DMS53 treated with DMSO at 0.1 percent for 48 hours (cell line): ENCODE measurements around the gene ZNF488.

ENCODE experiments used
- DNase-seq: peaks from one replicate; lab custom pipeline; 2025; ENCODE audit not compliant: unreplicated experiment; lab: John Stamatoyannopoulos, UW

The ZNF488 gene

DNA sequence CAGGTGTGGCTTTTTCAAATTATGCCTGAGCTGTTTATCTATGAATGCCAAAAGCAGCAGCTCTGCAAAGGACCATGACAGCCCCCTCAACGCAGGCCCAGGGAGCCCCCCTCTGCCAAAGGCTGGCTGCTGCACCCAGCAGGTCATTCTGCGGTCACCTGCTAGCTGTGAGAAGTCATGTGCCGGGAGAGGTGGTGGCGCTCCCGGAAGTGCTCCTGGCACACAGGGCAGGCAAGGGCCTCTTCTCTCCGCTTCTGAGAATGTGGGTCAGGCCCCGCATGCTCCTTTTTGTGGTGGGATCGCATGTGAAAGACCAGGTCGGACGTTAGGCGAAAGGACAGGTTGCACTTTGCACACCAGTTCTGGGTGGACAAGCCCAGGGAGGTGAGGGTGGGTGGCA, 16.4 kb downstream of the ZNF488 start:
- no peak for DNase-seq

DNA sequence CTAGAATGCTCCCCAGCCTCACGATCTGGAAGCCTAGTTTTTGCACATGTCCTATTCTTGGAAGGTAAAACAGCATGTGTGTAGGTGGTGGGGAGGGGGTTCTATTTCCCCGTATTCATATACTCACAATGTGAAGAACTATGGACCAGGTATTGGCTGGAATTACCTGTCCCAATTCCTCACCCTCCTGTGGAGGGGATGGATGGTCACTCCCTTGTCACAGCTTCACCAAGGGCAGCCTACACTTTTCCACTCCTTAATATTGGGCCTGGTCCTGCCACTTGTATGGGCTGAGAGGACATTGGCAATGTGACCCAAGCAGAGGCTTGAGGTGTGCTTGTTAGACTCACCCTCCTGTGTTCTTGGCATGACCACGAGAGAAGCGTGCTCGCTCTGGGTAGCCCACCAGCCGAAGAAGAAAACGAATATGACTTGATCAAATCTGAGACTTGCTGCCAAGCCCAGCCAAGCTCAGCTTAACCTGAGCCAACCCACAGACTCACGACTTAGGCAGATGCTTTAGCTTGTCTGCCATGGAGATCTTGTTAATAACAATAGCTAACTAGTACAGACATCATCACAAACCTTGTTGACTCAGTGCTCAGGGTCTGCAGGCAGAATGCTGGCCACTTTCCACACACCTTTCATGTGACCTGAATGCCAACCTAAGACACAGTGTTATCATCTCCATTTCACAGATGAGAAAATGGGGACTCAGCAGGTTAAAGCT, 17.2 kb downstream of the ZNF488 start:
- DNase-seq = no peak

DNA sequence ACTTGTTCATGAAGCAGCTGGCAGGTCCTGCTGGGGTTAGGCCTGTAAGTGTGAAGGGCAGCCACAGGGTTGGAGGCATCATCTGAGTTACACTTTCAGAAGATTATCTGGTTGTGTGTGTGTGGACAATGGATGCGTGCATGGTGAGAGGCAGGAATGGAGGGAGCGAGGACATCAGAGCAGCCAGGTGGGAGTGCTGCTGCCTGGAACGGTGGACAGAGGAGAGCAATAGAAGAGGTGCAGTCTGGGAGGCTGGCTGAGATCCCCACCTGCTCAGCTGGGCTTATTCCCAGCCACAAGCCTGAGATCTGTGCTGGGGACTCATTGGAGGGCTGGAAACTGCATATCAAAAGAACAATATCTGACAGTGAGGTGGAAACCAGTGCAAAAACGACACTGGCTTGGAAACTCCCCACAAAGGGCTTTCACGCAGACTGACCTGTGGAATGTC, 17.9 kb downstream of the ZNF488 start:
- DNase-seq = no peak

DNA sequence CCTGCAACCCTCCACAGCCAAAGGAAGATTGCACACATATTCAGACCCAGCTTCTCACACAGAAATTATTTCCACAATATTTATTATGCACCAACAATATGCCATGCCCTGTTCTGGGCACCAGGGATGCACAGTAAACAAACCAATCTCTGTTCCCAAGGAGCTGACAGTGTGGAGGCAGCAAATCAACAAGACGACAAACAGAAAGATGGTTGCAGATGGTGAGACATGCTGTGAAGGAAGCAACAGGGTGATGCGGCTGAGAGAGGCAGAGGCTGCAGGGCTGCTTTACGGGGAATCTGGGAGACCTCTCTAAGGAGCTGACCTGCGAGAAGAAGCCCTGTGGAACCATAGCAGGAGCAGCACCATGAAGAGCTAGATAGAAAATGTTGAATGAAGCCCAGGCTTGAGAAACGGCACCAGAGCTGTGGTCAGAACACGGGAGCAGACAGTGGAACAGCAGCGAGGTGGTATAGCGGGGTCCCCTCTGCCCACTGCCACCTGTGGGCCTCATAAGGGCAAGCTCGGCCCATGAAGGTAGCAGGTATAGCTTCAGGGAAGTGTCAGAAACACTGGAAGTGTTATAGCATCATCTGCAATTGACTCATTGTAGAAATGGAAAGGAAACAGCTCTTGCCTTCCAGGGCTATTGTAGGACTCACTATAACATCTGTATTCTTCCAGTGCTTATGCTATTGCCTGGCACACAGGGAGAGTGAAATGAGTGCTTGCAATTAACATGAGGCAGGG, 18.5 kb downstream of the ZNF488 start:
- no peak for DNase-seq

DNA sequence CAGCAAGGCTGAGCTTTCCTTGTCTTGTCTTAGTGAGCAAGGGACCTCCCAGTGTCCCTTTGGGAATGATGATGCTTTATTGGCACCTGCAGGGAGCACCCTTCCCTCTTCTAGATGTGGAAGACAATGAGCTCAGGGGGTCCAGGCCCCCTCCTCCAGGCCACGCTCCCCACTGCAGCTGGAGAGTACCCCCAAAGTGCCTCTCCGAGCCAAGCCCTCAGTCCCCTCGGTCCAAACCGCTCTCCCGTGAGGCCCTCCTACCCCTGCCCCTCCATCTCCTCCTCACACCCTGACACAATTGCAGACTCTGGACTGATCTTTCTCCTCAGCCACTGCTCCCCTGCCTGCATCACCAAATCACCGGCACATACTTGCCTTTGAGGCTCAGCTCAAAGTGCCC, 19.2 kb downstream of the ZNF488 start:
- no peak for DNase-seq

DNA sequence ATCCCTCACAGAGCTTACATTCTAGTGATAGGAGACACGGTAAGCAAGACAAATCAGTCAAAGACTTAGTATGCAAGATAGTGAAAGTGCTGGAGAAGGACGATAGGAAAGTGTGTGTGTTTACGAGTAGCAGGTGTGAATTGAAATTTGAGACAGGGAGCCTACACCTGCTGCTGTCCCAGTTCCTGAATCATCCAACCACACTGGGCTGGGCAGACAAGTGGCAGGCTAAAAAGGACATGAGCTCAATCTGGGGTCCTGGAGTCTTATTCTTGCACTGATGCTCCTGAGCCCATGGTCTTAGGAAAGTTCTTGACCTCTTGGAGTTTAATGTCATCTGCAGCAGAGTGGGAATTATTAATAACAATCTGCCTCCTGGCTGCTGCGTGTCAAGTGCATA, 19.7 kb downstream of the ZNF488 start:
- peak; percentile 91 for DNase-seq

DNA sequence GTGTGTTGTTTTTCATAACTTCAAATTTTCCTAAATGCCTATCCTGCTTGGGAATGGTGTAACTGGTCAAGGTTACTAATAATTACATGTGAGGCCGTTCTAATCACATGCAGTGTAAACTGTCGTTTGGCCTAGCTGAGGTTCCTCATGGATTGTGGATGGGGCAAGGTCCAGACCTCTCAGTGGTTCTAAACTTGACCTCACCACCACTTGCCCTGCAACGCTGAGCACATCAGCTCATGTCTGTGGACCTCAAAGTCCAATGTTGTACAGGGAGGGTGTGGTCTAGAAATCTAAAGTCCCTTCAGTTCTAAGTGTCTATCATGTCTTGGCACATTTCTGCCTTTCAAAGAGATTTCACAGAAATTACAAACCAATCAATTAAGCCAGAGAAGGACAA, 20.3 kb downstream of the ZNF488 start:
- DNase-seq = no peak

DNA sequence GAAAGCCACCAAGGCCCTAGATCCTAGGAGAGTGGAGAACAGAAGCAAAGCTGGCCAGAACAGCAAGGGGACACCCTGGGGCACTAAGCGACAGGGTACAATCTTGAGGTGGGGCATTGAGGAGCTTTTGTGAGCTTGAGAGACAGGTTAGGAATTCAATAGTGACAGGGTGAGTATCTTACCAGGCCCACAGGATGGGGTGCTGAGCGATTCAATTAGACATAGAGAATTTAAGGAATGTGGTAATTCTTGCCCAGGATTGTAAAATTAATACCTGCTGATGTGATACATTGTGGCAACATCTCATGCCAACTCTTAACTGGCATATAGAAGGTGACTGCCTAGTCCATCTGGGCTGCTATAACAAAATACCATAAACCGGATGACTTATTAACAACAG, 21.9 kb downstream of the ZNF488 start:
- DNase-seq = no peak

DNA sequence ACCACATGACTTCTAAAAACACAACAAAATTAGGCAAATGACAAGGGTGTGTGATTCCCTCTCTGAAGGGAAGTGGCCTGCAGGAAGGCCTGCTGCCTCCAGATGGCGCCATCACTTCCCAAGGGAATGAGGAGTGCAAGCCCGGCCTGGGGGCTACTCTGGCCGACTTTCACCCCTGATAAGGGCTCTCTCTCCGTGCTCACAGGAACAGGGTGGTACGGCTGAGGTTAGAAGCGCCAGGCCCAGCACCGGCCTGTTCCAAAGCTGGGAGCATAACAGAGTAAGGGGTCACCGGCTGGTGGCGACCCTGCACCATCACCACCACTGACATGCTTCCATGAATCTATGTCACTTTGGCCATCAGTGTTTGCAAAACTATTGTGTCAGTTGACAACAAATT, 22.8 kb downstream of the ZNF488 start:
- peak; percentile 4 for DNase-seq

DNA sequence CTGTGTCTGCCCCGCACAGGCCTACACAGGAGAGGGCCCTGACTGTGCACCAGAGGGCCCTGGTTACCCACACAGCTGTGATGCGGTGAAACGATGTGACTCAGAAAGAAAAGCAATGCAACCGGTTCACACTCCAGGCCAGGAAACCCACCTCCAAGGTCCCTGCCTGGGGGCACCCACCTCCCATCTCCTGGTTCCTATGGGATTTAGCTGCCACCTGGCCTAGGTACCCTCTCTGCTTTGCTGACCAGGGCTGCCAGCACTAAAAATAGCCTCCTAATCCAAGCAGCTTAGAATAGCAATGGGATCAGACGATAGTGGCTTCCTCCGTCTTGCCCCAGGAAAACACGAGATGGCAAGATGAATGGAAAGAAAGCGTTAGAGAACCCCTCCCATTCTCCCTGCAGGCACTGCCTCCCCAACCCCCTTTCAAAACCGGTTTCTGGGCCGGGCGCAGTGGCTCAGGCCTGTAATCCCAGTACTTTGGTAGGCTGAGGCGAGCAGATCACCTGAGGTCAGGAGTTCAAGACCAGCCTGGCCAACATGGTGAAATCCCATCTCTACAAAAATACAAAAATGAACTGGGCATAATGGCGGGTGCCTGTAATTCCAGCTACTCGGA, 23.6 kb downstream of the ZNF488 start:
- no peak for DNase-seq

DNA sequence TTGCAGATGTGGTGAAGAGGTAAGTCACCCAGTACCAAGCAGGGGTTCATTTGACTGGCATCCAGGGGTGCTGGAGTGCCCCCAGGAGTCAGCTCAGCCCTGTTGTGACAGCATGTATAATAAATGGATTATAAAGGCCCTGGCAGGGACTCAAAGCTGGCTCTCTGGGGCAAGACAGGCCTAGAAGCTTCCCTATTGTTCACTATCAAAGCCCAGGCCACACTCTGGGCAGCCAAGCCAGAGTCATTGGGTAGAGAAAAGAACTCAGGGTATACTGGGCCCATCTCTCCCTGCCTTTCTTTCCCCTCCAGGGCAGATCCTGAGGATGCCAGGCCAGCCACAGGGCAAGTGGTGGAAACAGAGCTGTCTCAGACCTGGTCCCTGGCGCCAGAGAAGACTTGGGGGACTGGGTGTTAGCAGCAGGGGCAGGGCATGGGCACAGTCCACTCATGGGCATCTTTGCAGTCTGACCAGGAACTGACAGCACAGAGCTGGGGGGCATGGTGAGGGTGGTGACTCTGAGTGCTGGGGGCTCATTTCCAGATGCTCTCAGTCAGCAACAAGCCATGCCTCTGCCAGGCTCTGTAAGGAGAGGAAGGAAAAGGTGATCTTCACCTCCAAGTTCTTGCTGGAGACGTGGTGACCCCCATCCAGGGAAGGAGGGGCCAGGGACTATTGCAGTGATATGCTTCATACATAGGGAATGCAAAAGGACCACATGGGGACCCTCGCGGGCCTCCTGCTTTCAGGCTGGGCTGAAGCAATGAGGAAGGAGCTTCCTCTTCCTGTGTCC, 24.3 kb downstream of the ZNF488 start:
- no peak for DNase-seq

DNA sequence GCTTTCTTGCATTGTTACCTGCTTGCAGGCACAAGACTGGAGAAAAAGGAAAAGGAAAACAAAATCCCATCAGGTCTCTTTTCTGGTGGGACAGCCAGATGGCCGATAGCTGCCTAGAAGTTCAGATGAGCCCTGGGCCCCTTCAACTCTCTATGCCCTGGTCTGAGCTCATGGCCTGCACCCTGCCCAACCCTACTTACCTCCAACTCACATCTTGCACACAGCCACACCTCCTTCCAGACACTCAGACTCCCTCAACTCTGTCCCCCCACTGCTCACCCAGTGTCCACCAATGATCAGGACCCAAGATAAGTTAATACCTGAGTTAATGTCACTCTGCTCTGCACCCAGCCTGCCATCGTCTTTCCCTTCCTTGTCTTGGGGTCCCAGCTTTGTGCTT, 25.0 kb downstream of the ZNF488 start:
- no peak for DNase-seq

DNA sequence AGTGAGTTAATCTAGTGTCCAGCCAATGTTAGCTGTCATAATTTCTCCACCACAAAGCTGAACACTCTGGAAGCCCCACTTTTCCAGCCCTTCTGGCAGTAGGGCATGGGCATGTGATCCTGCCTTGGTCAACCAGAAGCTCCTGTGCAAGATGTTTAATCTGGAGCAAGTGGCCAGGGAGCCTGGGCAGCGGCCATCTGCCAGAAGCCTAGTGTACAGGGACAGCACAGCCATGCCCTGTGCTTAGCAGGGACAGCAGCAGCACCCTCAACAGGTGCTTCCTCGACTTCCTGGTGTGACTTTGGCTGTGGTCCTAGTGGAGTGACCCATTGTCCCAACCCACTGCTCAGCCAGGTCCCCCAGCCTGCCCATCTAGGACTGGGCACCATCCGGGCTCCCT, 25.6 kb downstream of the ZNF488 start:
- DNase-seq = no peak

DNA sequence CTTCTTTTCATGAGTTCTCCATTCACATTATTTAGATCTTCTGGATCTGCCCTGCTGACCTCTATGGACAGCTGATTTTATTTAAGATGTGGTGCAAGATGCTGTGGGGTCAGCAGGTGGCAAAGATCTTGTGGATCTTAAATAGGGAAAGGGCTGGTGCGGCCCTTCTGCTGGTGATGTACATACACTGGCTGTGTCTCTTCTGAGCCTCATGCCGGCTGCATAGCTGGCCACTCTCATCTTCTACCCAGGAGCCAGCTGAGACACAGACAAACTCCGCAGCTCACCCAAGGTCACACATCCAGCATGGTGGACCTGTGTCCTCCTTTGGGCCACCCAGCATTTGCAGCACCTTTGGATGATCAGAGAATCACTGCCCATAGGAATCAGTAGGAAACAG, 26.2 kb downstream of the ZNF488 start:
- no peak for DNase-seq

DNA sequence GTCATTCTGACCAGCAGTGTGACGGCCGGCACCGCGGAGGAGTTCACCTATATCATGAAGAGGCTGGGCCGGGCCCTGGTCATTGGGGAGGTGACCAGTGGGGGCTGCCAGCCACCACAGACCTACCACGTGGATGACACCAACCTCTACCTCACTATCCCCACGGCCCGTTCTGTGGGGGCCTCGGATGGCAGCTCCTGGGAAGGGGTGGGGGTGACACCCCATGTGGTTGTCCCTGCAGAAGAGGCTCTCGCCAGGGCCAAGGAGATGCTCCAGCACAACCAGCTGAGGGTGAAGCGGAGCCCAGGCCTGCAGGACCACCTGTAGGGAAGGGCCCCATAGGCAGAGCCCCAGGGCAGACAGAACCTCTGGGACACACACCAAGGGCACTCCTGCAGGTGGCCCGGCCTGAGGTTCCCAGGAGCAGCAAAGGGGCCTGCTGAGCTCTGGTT, 26.9 kb downstream of the ZNF488 start:
- no peak for DNase-seq

DNA sequence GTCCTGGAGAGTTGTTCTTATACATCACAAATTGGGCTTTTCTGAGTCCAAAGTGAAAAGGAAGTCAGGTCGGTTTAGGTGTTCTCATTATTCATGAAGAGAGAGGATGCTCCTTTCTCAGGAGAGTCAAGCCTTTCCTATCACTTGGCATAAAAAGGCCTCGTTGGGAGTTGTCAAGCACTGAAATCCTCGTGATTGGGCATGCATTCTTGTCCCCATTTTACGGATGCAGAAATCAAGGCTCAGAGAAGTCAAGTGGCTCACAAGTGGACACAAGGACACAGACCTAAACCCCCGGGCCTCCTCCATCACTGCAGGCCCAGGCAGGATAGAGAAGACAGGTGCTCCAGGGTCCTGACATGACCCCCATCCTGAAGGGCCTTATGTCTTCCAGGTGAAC, 27.4 kb downstream of the ZNF488 start:
- no peak for DNase-seq

DNA sequence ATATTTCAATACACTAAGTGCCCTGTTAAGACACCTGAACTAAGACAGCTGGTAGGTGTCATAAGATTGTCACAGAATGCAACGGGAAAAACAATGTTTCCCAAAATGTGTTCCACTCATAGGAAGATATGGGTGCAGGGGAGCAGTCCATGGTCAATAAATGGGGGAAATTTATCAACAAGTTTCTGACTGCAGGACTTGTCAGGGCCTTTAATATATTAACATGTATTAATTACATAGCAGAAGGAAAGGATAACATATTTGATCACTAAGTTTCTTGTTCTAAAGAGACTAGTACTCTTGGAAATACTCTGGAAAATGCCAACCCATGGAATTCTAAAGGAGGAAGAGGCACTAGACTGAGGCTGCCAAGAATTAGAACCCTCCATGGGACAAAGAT, 29.2 kb downstream of the ZNF488 start:
- DNase-seq = no peak

DNA sequence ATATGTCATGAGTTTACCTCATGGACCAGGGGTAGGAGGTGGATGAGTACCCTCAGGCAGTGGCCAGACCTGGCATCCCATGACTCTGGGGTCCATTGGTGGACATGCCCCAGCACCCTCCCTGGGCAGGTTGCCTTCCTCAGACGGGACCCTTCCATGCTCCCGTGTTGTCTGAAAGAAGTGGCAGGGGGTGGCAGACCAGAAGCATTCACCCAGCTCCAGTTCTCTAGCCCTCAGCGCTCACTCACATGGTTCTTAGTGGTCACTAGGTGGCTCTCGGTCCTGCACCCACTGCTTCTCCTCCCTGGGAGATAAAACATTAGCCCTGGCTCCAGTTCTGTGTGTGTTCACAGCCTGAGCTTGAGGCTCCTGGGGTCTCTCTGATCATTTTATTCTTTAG, 29.9 kb downstream of the ZNF488 start:
- no peak for DNase-seq

DNA sequence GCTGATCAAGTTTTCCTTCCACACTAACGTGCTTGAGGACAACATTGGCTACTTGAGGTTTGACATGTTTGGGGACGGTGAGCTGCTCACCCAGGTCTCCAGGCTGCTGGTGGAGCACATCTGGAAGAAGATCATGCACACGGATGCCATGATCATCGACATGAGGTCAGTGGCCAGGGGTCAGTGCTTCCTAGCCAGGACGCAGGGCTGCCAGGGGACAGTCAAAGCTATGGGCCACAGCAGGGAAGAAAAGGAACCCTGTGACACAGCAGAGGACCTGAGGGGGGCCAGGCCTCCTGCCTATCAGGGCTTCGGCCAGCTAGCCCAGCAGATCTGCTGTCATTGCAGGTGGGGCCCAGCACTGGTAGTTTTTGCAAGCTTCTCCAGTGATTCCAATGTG, 30.7 kb downstream of the ZNF488 start:
- no peak for DNase-seq

DNA sequence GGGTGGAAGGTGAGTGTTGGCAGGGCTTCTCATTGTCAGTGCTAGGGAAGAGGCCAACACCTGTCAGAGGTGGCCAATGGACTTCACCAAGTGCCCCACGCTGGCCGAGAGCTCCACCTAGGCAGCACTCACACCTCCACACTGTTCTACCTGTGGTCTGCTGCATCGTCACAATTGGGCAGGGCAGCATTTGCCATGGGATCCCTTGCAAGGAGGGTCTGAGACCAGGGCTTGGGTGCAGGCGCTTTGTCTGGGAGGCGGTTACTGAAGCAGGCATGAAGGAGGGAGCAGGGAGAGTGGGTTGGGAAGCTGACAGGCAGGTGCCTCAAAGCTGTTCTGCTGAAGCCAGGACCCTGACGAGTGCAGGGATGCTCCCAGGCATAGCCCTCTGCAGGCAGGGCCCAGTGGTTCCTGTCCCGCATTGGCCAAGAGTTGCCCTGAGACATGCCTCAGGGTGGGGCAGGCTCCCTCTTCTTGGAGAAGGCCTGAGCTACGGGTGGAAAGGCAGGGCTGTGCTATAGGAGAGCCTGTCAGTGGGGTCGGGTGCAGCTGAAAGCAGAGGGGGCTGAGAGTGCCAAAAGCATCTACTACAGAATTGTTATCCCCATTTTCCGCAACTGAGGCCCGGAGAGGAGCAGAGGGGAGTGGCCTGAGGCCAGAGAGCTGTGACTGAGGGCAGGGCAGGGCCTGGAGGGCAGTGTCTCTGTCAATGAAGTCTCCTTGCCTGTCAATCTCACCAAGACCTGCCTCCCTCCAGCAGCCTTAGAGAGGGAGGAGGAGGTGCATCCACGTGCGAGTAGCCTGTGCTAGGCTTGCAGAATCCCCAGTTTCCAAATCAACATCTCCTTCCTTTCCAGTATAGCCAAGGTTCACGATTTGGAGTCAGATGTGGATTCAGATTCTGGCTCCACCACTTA, 31.9 kb downstream of the ZNF488 start:
- DNase-seq = no peak
